Spinal cord (tissue), 10 donors: ENCODE results near the gene MIA2. TPM values are rescaled to one million over a fixed set of nuclear protein-coding genes. Genes with fewer than 3 reads are reported as not detected.

ENCODE experiments used
- DNase-seq, 6 donors: peaks; one replicate each; pipeline versions ENCODE4 v3.0.0 to v3.0.0-alpha.2; 2013 to 2015; ENCODE audit warnings: low spot score in 6 of 6, low read depth in 4 of 6
- H3K27ac ChIP-seq: one replicate; pipeline ENCODE4 v1.5.1; 2013; ENCODE audit warnings: low read depth, low read length, control low read depth
- H3K27me3 ChIP-seq: one replicate; pipeline ENCODE4 v1.6.1; 2013; ENCODE audit warnings: low read length; ENCODE audit not compliant: control insufficient read depth, insufficient read depth
- H3K36me3 ChIP-seq: one replicate; pipeline ENCODE4 v1.6.1; 2013; ENCODE audit warnings: low read length; ENCODE audit not compliant: control insufficient read depth, insufficient read depth
- H3K4me1 ChIP-seq: one replicate; pipeline ENCODE4 v1.6.1; 2013; ENCODE audit warnings: low read length; ENCODE audit not compliant: control insufficient read depth, insufficient read depth
- H3K4me3 ChIP-seq: one replicate; pipeline ENCODE4 v1.5.1; 2013; ENCODE audit warnings: low read depth, low read length, control low read depth
- H3K9me3 ChIP-seq: one replicate; pipeline ENCODE4 v1.6.1; 2013; ENCODE audit warnings: low read length; ENCODE audit not compliant: control insufficient read depth, insufficient read depth
- WGBS: methylation state at CpG from one replicate; pipeline ENCODE4 v1.1.5; 2013; ENCODE audit warnings: missing lambda C conversion rate; ENCODE audit not compliant: insufficient coverage; 5-methylcytosine and 5-hydroxymethylcytosine counted together
- polyA plus RNA-seq, 2 donors: library from polyadenylated mRNA; unstranded; fragments of 120-200 nt; gene quantifications; one replicate each; pipeline ENCODE4 v1.2.1, GENCODE V29; 2013; ENCODE audit not compliant: insufficient read length in 2 of 2
- total RNA-seq, 2 donors: library from RNA; depleted of rRNA in 1 of 2; stranded (reverse); fragments of 120-200 nt in 1 of 2; fragments of >200 nt in 1 of 2; gene quantifications; one replicate each; pipeline versions ENCODE4 v1.2.3 to v1.2.4, GENCODE V29; 2013 to 2014
- donor health status: healthy.

The MIA2 gene
- total and polyA plus RNA-seq, 4 donors = 14.2 to 31.1 (median 24.4) TPM

- no peaks in the 10 kb centered on the region for H3K36me3 ChIP-seq
- no peaks in the 10 kb centered on the region for H3K27me3 ChIP-seq
- H3K4me1 ChIP-seq = peaks cover 3% of the 10 kb centered on the region
- peak in 2 of 6 donors; percentile 34 to 79 for DNase-seq
- no peak overlapping the region for H3K4me3 ChIP-seq
- no peak overlapping the region for H3K27ac ChIP-seq
- H3K9me3 ChIP-seq = no peaks in the 10 kb centered on the region
- WGBS = 63% methylated on average over 1 of the region's 7 CpGs
Measured at GRCh38 chr14:39426605-39427004, 192.9 kb downstream of the MIA2 start.

GRCh38 chr14:39428118-39428517 lies 194.4 kb downstream of the MIA2 start:
- 93% methylated on average over 4 of the region's 8 CpGs for WGBS
- H3K4me3 ChIP-seq = no peak overlapping the region
- H3K4me1 ChIP-seq = peaks cover 3% of the 10 kb centered on the region

GRCh38 chr14:39430762-39431415 lies 197.2 kb downstream of the MIA2 start:
- H3K4me3 ChIP-seq = peak overlapping the region; percentile 92
- no peaks in the 10 kb centered on the region for H3K36me3 ChIP-seq
- H3K4me1 ChIP-seq = peaks cover 3% of the 10 kb centered on the region
- 2% methylated on average over 8 of the region's 19 CpGs for WGBS
- peak overlapping the region; percentile 100 for H3K27ac ChIP-seq
- no peaks in the 10 kb centered on the region for H3K9me3 ChIP-seq
- DNase-seq = peak in 2 of 6 donors; percentile 7 to 17
- H3K27me3 ChIP-seq = no peaks in the 10 kb centered on the region

More at GRCh38 chr14:39428118-39428517, 194.4 kb downstream of the MIA2 start:
- H3K9me3 ChIP-seq = no peaks in the 10 kb centered on the region
- no peak overlapping the region for H3K27ac ChIP-seq
- DNase-seq = no peak
- H3K27me3 ChIP-seq = no peaks in the 10 kb centered on the region
- H3K36me3 ChIP-seq = no peaks in the 10 kb centered on the region

GRCh38 chr14:39431416-39432178 lies 197.9 kb downstream of the MIA2 start:
- WGBS = under 1% methylated on average over 81 of the region's 81 CpGs
- H3K4me1 ChIP-seq = peaks cover 3% of the 10 kb centered on the region
- DNase-seq = peak in 2 of 6 donors; percentile 69 to 72

DNA sequence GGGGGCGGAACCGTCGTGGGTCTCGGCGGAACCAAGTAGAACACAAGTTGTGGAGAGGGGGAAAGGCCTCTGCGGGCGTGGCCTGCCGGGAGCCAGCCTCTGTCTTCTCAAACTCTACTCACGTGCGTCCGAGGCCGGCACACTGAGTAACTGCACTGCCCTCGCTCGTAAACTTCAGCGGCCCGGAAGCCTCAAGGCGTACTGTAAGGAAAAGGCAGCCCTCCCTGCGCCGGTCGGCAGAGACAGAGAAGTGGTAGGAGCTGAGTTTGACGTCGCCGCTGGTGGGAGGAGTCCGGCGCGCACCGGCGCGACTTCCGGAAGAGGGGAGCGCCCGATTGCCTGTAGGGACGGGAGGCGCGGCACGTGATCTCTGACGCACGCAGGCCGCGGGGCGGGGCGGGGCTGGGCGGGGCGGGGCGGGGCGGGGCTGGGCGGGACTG lies 198.5 kb downstream of the MIA2 start, which contains the start of gene FBXO33:
Gene FBXO33 (minus strand): TSS at position 255 of the 440 bp plus-strand sequence. CDS start 271 bp downstream, outside the sequence.
- Histone ChIP-seq H3K9me3 (no peaks in the 10 kb centered on the region), H3K27me3 (no peaks in the 10 kb centered on the region), H3K36me3 (no peaks in the 10 kb centered on the region), H3K4me3 (peak within 1 kb of the TSS; percentile 92), H3K4me1 (peaks cover 3% of the 10 kb centered on the region), H3K27ac (peak within 1 kb of the TSS; percentile 100)
- WGBS = 0% methylated on average over 42 of the region's 47 CpGs
- peak; percentile 88 to 98 (median 93) for DNase-seq

More at GRCh38 chr14:39431416-39432178, 197.9 kb downstream of the MIA2 start:
- H3K9me3 ChIP-seq = no peaks in the 10 kb centered on the region
- H3K27me3 ChIP-seq = no peaks in the 10 kb centered on the region
- peak overlapping the region; percentile 92 for H3K4me3 ChIP-seq
- H3K36me3 ChIP-seq = no peaks in the 10 kb centered on the region
- peak overlapping the region; percentile 100 for H3K27ac ChIP-seq

DNA sequence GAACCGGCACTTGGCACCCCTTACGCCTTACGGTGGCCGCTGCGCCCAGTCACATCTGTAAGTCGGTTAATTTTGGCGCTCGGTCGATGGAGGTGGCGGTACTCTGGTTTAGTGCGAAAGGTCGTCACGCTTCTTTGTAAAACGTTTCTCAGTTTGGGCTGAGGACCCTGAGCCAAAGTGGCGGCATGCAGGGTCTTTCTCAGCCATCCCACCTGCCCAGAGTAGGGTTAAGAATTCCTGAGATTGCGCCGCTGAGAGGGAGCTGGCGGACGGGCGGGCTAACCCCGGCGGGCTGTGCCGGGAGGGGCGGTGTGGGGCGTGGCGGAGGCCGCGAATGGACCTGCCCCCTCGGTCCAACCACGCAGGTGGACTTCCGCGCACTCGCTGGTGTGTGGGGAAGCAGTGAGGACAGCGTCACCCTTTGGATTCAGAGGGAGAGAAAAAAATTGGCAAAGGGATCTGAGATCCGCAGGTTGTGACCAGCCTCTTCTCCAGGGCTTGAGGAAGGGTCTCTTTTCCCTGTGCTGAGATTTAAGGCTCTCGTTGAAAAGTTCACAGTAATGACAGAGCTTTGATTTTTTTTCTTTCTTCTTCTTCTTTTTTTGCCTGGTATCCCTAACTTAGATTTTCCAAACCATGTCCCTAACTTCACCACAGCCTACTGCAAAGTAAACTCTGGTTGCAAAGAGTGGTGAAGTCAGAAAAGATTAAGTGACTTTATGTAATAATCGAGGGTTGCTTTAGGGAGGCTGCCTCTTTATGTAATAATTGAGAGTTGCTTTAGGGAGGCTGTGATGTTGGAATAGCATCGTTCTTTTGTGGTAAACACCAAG lies 199.1 kb downstream of the MIA2 start:
- Histone ChIP-seq H3K4me3 (peak overlapping the region; percentile 86), H3K27me3 (no peaks in the 10 kb centered on the region), H3K4me1 (peaks cover 3% of the 10 kb centered on the region), H3K9me3 (no peaks in the 10 kb centered on the region), H3K27ac (peak overlapping the region; percentile 98), H3K36me3 (no peaks in the 10 kb centered on the region)
- peak in 4 of 6 donors; percentile 68 to 93 (median 80) for DNase-seq
- under 1% methylated on average over 36 of the region's 38 CpGs for WGBS

- no peaks in the 10 kb centered on the region for H3K27me3 ChIP-seq
- no peaks in the 10 kb centered on the region for H3K9me3 ChIP-seq
- peak overlapping the region; percentile 86 for H3K4me3 ChIP-seq
- no peaks in the 10 kb centered on the region for H3K36me3 ChIP-seq
- peak overlapping the region; percentile 98 for H3K27ac ChIP-seq
- peaks cover 3% of the 10 kb centered on the region for H3K4me1 ChIP-seq
- no CpG with 5 or more reads among the region's 8 CpGs for WGBS
- no peak for DNase-seq
Measured at GRCh38 chr14:39433452-39433813, 199.7 kb downstream of the MIA2 start.

GRCh38 chr14:39434401-39434800 lies 200.7 kb downstream of the MIA2 start:
- Histone ChIP-seq H3K36me3 (no peaks in the 10 kb centered on the region), H3K27me3 (no peaks in the 10 kb centered on the region), H3K27ac (no peak overlapping the region), H3K4me3 (no peak overlapping the region), H3K9me3 (no peaks in the 10 kb centered on the region), H3K4me1 (peaks cover 3% of the 10 kb centered on the region)
- DNase-seq = no peak
- WGBS = 60% methylated on average over 1 of the region's 2 CpGs

- Histone ChIP-seq H3K27ac (no peak overlapping the region), H3K4me3 (no peak overlapping the region), H3K27me3 (no peaks in the 10 kb centered on the region), H3K9me3 (no peaks in the 10 kb centered on the region), H3K36me3 (no peaks in the 10 kb centered on the region), H3K4me1 (peaks cover 3% of the 10 kb centered on the region)
- WGBS = no CpG with 5 or more reads among the region's 6 CpGs
- DNase-seq = no peak
Measured at GRCh38 chr14:39435241-39435640, 201.5 kb downstream of the MIA2 start.
